Caco-2 (cell line): ENCODE results near the gene CLIC4. TPM values are rescaled to one million over a fixed set of nuclear protein-coding genes. Genes with fewer than 3 reads are reported as not detected.

ENCODE experiments used
- BruUV-seq: library from RNA; stranded (reverse); fragments of 400-500 nt; replicated peaks from 2 replicates; lab custom pipeline; 2021; lab: Mats Ljungman, UMichigan
- CTCF ChIA-PET: fragments of 300-600 bp; sonication (Branson Sonifier 250); formaldehyde crosslinking; loops from one replicate; lab custom pipeline; 2022; ENCODE audit warnings: antibody characterized with exemption; lab: Charles Lee
- POLR2A ChIA-PET: fragments of 300-600 bp; sonication (Branson Sonifier 250); formaldehyde crosslinking; loops from one replicate; lab custom pipeline; 2022; ENCODE audit warnings: antibody characterized with exemption; lab: Charles Lee
- DNase-seq, 2 experiments: peaks; one replicate each; pipeline versions ENCODE4 v3.0.0 to v3.0.0-alpha.2; 2020 to 2022
- H3K27me3 ChIP-seq: replicated peaks from 2 replicates; pipeline ENCODE4 v1.6.0; 2011; ENCODE audit warnings: low read length; ENCODE audit not compliant: control insufficient read depth, insufficient read depth
- H3K36me3 ChIP-seq: 2 replicates; pipeline ENCODE4 v1.5.1; 2011; ENCODE audit warnings: low read length; ENCODE audit not compliant: control insufficient read depth, insufficient read depth
- H3K4me1 ChIP-seq: fragments of 250-450 bp; sonication (Bioruptor Pico); 2 replicates; pipeline ENCODE4 v1.5.1; 2020; ENCODE audit warnings: mild to moderate bottlenecking
- H3K4me3 ChIP-seq: 2 replicates; pipeline ENCODE4 v1.5.1; 2011; ENCODE audit warnings: low read depth, mild to moderate bottlenecking, control low read depth, low read length
- H3K9me3 ChIP-seq: fragments of 250-450 bp; sonication (Bioruptor Pico); 2 replicates; pipeline ENCODE4 v1.5.1; 2020; ENCODE audit warnings: mild to moderate bottlenecking, moderate library complexity
- H3K27ac Mint-ChIP-seq: one replicate; pipeline ENCODE4 v1.8.0; 2022; ENCODE audit warnings: mixed read lengths; ENCODE audit not compliant: unreplicated experiment
- H3K27me3 Mint-ChIP-seq: one replicate; pipeline ENCODE4 v1.8.0; 2022; ENCODE audit warnings: mixed read lengths; ENCODE audit not compliant: insufficient read depth, unreplicated experiment
- H3K36me3 Mint-ChIP-seq: one replicate; pipeline ENCODE4 v1.8.0; 2022; ENCODE audit warnings: mild to moderate bottlenecking, mixed read lengths; ENCODE audit not compliant: insufficient read depth, unreplicated experiment
- H3K4me1 Mint-ChIP-seq: one replicate; pipeline ENCODE4 v1.8.0; 2022; ENCODE audit warnings: low read depth, mixed read lengths; ENCODE audit not compliant: unreplicated experiment
- H3K4me3 Mint-ChIP-seq: one replicate; pipeline ENCODE4 v1.8.0; 2022; ENCODE audit warnings: mild to moderate bottlenecking, moderate library complexity, mixed read lengths; ENCODE audit not compliant: unreplicated experiment
- H3K9me3 Mint-ChIP-seq: one replicate; pipeline ENCODE4 v1.8.0; 2022; ENCODE audit warnings: mixed read lengths; ENCODE audit not compliant: unreplicated experiment
- CTCF ChIP-seq, 2 experiments: fragments of 200-600 bp in 1 of 2; IDR thresholded peaks; 1 replicate in 1 of 2; 2 replicates in 1 of 2; pipeline versions ENCODE4 v1.5.1 to v1.8.0; 2011 to 2022; ENCODE audit warnings: antibody characterized with exemption in 1 of 2, control low read depth in 1 of 2, inconsistent platforms in 1 of 2, low read depth in 1 of 2, low read length in 1 of 2, mild to moderate bottlenecking in 1 of 2, moderate library complexity in 1 of 2; ENCODE audit not compliant: insufficient read depth in 1 of 2, severe bottlenecking in 1 of 2, unreplicated experiment in 1 of 2
- intact Hi-C: fragments of 100-400 bp; cut with micrococcal nuclease; formaldehyde crosslinking; loops from one replicate; pipeline ENCODE4 v1.10.0; 2022; ENCODE audit not compliant: unreplicated experiment
- total RNA-seq: library from RNA; stranded (reverse); gene quantifications from 2 replicates; pipeline ENCODE4 v1.2.3, GENCODE V29; 2022

The CLIC4 gene
- total RNA-seq, 1 experiment from 2014 or later: 140 TPM

- BruUV-seq: no TSS peak
- Histone ChIP-seq H3K4me3 (no peak overlapping the region), H3K9me3 (no peaks in the 10 kb centered on the region), H3K4me1 (no peaks in the 10 kb centered on the region), H3K27me3 (no peaks in the 10 kb centered on the region), H3K36me3 (no peaks in the 10 kb centered on the region)
- no peak overlapping the region for H3K4me3 Mint-ChIP-seq
- H3K27ac Mint-ChIP-seq: no peak overlapping the region
- H3K27me3 Mint-ChIP-seq: no peaks in the 10 kb centered on the region
- CTCF ChIA-PET: no interaction called here
- H3K9me3 Mint-ChIP-seq: no peaks in the 10 kb centered on the region
- intact Hi-C loops: no loop called here
- H3K4me1 Mint-ChIP-seq: peaks cover 13% of the 10 kb centered on the region
- no peaks in the 10 kb centered on the region for H3K36me3 Mint-ChIP-seq
- no peak for DNase-seq
- POLR2A ChIA-PET: no interaction called here
- TF ChIP-seq CTCF (IDR thresholded peaks at IDR 0.05; ENCODE audit: insufficient read depth in 1 of 2, low read depth in 1 of 2, low read length in 1 of 2, severe bottlenecking in 1 of 2, unreplicated experiment in 1 of 2): no peak
These were observed 126.2 kb downstream of the CLIC4 start for GRCh38 chr1:24871306-24871901.

GRCh38 chr1:24872061-24872850, 127.0 kb downstream of the CLIC4 start:
- Mint-ChIP-seq H3K9me3 (no peaks in the 10 kb centered on the region), H3K36me3 (no peaks in the 10 kb centered on the region), H3K27me3 (no peaks in the 10 kb centered on the region), H3K4me1 (peaks cover 8% of the 10 kb centered on the region), H3K27ac (no peak overlapping the region), H3K4me3 (no peak overlapping the region)
- no peak for TF ChIP-seq CTCF (IDR thresholded peaks at IDR 0.05; ENCODE audit: insufficient read depth in 1 of 2, low read depth in 1 of 2, low read length in 1 of 2, severe bottlenecking in 1 of 2, unreplicated experiment in 1 of 2)
- CTCF ChIA-PET: no interaction called here
- POLR2A ChIA-PET: no interaction called here
- BruUV-seq: no TSS peak
- H3K4me3 ChIP-seq: no peak overlapping the region
- H3K36me3 ChIP-seq: no peaks in the 10 kb centered on the region
- H3K9me3 ChIP-seq: no peaks in the 10 kb centered on the region
- no peak for DNase-seq
- intact Hi-C loops: no loop called here
- no peaks in the 10 kb centered on the region for H3K27me3 ChIP-seq
- H3K4me1 ChIP-seq: no peaks in the 10 kb centered on the region

GRCh38 chr1:24873148-24873547, 127.9 kb downstream of the CLIC4 start:
- no peak overlapping the region for H3K4me3 Mint-ChIP-seq
- no peaks in the 10 kb centered on the region for H3K36me3 ChIP-seq
- TF ChIP-seq CTCF (IDR thresholded peaks at IDR 0.05; ENCODE audit: insufficient read depth in 1 of 2, low read depth in 1 of 2, low read length in 1 of 2, severe bottlenecking in 1 of 2, unreplicated experiment in 1 of 2): no peak
- POLR2A ChIA-PET: no interaction called here
- no peaks in the 10 kb centered on the region for H3K36me3 Mint-ChIP-seq
- no peaks in the 10 kb centered on the region for H3K9me3 ChIP-seq
- H3K4me1 ChIP-seq: no peaks in the 10 kb centered on the region
- no peaks in the 10 kb centered on the region for H3K9me3 Mint-ChIP-seq
- no peaks in the 10 kb centered on the region for H3K27me3 Mint-ChIP-seq
- no peak overlapping the region for H3K27ac Mint-ChIP-seq
- no peak overlapping the region for H3K4me3 ChIP-seq
- BruUV-seq: no TSS peak
- intact Hi-C loops: no loop called here
- DNase-seq: no peak
- CTCF ChIA-PET: no interaction called here
- peaks cover 6% of the 10 kb centered on the region for H3K4me1 Mint-ChIP-seq
- H3K27me3 ChIP-seq: no peaks in the 10 kb centered on the region
